Measurements from ENCODE around the gene BAG2. TPM values are rescaled to one million over a fixed set of nuclear protein-coding genes. Genes with fewer than 3 reads are reported as not detected.

BAG2 gene
- total RNA-seq, 1 experiment from 2014 or later = 14.0 TPM

- H3K4me3 ChIP-seq (ENCODE audit: low read depth in 2 of 2, low read length in 2 of 2) = peak overlapping the region; percentile 89 to 92
- TF ChIP-seq POLR2AphosphoS5 (IDR thresholded peaks at IDR 0.05; ENCODE audit: low read depth, low read length) = no peak
- TF ChIP-seq, protein P1, sequence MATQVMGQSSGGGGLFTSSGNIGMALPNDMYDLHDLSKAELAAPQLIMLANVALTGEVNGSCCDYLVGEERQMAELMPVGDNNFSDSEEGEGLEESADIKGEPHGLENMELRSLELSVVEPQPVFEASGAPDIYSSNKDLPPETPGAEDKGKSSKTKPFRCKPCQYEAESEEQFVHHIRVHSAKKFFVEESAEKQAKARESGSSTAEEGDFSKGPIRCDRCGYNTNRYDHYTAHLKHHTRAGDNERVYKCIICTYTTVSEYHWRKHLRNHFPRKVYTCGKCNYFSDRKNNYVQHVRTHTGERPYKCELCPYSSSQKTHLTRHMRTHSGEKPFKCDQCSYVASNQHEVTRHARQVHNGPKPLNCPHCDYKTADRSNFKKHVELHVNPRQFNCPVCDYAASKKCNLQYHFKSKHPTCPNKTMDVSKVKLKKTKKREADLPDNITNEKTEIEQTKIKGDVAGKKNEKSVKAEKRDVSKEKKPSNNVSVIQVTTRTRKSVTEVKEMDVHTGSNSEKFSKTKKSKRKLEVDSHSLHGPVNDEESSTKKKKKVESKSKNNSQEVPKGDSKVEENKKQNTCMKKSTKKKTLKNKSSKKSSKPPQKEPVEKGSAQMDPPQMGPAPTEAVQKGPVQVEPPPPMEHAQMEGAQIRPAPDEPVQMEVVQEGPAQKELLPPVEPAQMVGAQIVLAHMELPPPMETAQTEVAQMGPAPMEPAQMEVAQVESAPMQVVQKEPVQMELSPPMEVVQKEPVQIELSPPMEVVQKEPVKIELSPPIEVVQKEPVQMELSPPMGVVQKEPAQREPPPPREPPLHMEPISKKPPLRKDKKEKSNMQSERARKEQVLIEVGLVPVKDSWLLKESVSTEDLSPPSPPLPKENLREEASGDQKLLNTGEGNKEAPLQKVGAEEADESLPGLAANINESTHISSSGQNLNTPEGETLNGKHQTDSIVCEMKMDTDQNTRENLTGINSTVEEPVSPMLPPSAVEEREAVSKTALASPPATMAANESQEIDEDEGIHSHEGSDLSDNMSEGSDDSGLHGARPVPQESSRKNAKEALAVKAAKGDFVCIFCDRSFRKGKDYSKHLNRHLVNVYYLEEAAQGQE (IDR thresholded peaks at IDR 0.05; ENCODE audit: insufficient read depth in 1 of 2, low read depth in 2 of 2, low read length in 1 of 2) = no peak
- no peak for TF ChIP-seq TCF7L2 (IDR thresholded peaks at IDR 0.05; ENCODE audit: low read depth, low read length)
- no peak for TF ChIP-seq CTCF (IDR thresholded peaks at IDR 0.05)
- no peak for TF ChIP-seq SIN3A (IDR thresholded peaks at IDR 0.05; ENCODE audit: borderline replicate concordance, insufficient read depth, low read depth, low read length)
- peak overlapping the region; percentile 95 for H3K27ac ChIP-seq (ENCODE audit: low read length)
- intact Hi-C loops (cut with micrococcal nuclease; ENCODE audit: unreplicated experiment) (loop anchor here (10.0 kb wide), 1 partner anchor 219 kb away; the partner anchor contains the start of gene BEND6), in situ Hi-C loops (cut with HindIII; ENCODE audit: low pct_unique_long_range_greater_than_20kb, low sequenced_read_pairs) (no loop called here)
- peaks cover 6% of the 10 kb centered on the region for H3K36me3 ChIP-seq (ENCODE audit: control insufficient read depth, insufficient read depth, low read length)
- ATAC-seq (no peak), DNase-seq (ENCODE audit: low read depth, low spot score) (peak; percentile 61)
- TSS peak; percentile 55 for BruUV-seq (replicated peaks)
- no peaks in the 10 kb centered on the region for H3K9me3 ChIP-seq (ENCODE audit: control insufficient read depth, insufficient read depth, low read depth, low read length)
- ChIA-PET CTCF (interaction anchor here (0.6 kb wide), 1 partner anchor 581 kb away, joined by 3 read pairs; no protein-coding TSS in a partner anchor), POLR2A (no interaction called here)
- H3K4me1 ChIP-seq (ENCODE audit: control insufficient read depth, insufficient read depth, low read length) = peaks cover 54% of the 10 kb centered on the region
- no peaks in the 10 kb centered on the region for H3K27me3 ChIP-seq (ENCODE audit: control insufficient read depth, insufficient read depth, low read length)
Observed at GRCh38 chr6:57173886-57174510, 1.9 kb downstream of the BAG2 start.

DNA sequence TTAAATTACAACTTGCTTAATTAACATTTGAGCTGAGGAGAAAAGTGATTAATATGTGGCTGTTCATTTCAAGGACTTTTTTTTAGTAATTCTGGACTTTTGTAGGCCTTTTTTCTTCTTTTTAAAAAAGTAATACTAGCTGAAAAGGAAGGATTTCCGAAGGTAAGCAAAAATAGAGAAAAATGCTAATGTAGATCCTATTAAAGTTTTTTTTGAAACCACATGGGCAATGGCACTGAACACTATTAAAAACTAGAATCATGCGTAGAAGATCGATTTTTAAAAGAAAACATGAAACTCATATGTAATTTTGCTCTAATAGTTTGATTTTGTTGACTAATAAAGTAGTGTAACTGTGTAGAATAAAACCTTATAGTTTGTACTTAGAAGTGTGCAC lies 2.4 kb downstream of the BAG2 start:
- no peak for ATAC-seq
- no TSS peak for BruUV-seq (replicated peaks)
- peaks cover 54% of the 10 kb centered on the region for H3K4me1 ChIP-seq (ENCODE audit: control insufficient read depth, insufficient read depth, low read length)
- H3K36me3 ChIP-seq (ENCODE audit: control insufficient read depth, insufficient read depth, low read length) = peaks cover 4% of the 10 kb centered on the region; the same call in 1 of the 2 replicates
- H3K9me3 ChIP-seq (ENCODE audit: control insufficient read depth, insufficient read depth, low read depth, low read length) = no peaks in the 10 kb centered on the region
- intact Hi-C loops (cut with micrococcal nuclease; ENCODE audit: unreplicated experiment) = loop anchor here (10.0 kb wide), 1 partner anchor 220 kb away; the partner anchor contains the start of gene BEND6
- POLR2A ChIA-PET = no interaction called here
- TF ChIP-seq CTCF (IDR thresholded peaks at IDR 0.05) (no peak), POLR2AphosphoS5 (IDR thresholded peaks at IDR 0.05; ENCODE audit: low read depth, low read length) (no peak), SIN3A (IDR thresholded peaks at IDR 0.05; ENCODE audit: borderline replicate concordance, insufficient read depth, low read depth, low read length) (no peak), TCF7L2 (IDR thresholded peaks at IDR 0.05; ENCODE audit: low read depth, low read length) (no peak)
- TF ChIP-seq, protein P1 (IDR thresholded peaks at IDR 0.05; ENCODE audit: insufficient read depth in 1 of 2, low read depth in 2 of 2, low read length in 1 of 2) = no peak
- no peaks in the 10 kb centered on the region for H3K27me3 ChIP-seq (ENCODE audit: control insufficient read depth, insufficient read depth, low read length)
- H3K4me3 ChIP-seq (ENCODE audit: low read depth in 2 of 2, low read length in 2 of 2) = peak overlapping the region; percentile 89 to 92
- DNase-seq (ENCODE audit: low read depth, low spot score) = no peak
- CTCF ChIA-PET = interaction anchor here (0.6 kb wide), 1 partner anchor 582 kb away, joined by 3 read pairs; no protein-coding TSS in a partner anchor
- in situ Hi-C loops (cut with HindIII; ENCODE audit: low pct_unique_long_range_greater_than_20kb, low sequenced_read_pairs) = no loop called here
- H3K27ac ChIP-seq (ENCODE audit: low read length) = peak overlapping the region; percentile 95
